ENCODE data around the gene KAZALD1. TPM values are rescaled to one million over a fixed set of nuclear protein-coding genes. Genes with fewer than 3 reads are reported as not detected.

KAZALD1 gene
- total and polyA plus RNA-seq, 8 donors = 0.19 to 1.6 (median 1.0) TPM

- no peaks in the 10 kb centered on the region for H3K4me1 ChIP-seq
- no peak for TF ChIP-seq CTCF (IDR thresholded peaks at IDR 0.05)
- no peak for DNase-seq
- H3K36me3 ChIP-seq = no peaks in the 10 kb centered on the region
- no peak overlapping the region for H3K27ac ChIP-seq
- 51 to 64% methylated on average over 2 of the region's 2 CpGs for WGBS, 2 donors
- intact Hi-C loops (cut with DNase I) = no loop called here
- no peaks in the 10 kb centered on the region for H3K27me3 ChIP-seq
- no peak for FAIRE-seq
- no peak for ATAC-seq
- no peaks in the 10 kb centered on the region for H3K9me3 ChIP-seq
- H3K4me3 ChIP-seq = no peak overlapping the region
Measured at GRCh38 chr10:101113890-101114403, 52.2 kb downstream of the KAZALD1 start.

GRCh38 chr10:101114646-101115045 lies 52.9 kb downstream of the KAZALD1 start:
- no peak overlapping the region for H3K27ac ChIP-seq
- peak in 1 of 6 donors; percentile 10 for DNase-seq
- FAIRE-seq = no peak
- H3K9me3 ChIP-seq = no peaks in the 10 kb centered on the region
- H3K27me3 ChIP-seq = no peaks in the 10 kb centered on the region
- 64 to 68% methylated on average over 2 of the region's 2 CpGs for WGBS, 2 donors
- no peaks in the 10 kb centered on the region for H3K36me3 ChIP-seq
- no peak for TF ChIP-seq CTCF (IDR thresholded peaks at IDR 0.05)
- no peaks in the 10 kb centered on the region for H3K4me1 ChIP-seq
- intact Hi-C loops (cut with DNase I) = no loop called here
- ATAC-seq = no peak
- H3K4me3 ChIP-seq = no peak overlapping the region

Other genes starting within 250 kb of the KAZALD1 start
- gene SLF2, start 149.0 kb upstream of the KAZALD1 start, total RNA-seq = 10 to 100 TPM in 5 of 6 donors, 1 to 10 TPM in 1; 9.5 to 16.8 (median 11.1) TPM
- 10 to 100 TPM; 12.8 to 16.5 TPM for gene SLF2, start 149.0 kb upstream of the KAZALD1 start, polyA plus RNA-seq
- gene SEMA4G, start 92.5 kb upstream of the KAZALD1 start, total RNA-seq = 10 to 100 TPM in 3 of 6 donors, 1 to 10 TPM in 3; 8.7 to 17.2 (median 12.5) TPM
- 10 to 100 TPM; 33.8 to 36.4 TPM for gene SEMA4G, start 92.5 kb upstream of the KAZALD1 start, polyA plus RNA-seq
- gene MRPL43, start 74.5 kb upstream of the KAZALD1 start, total RNA-seq = 10 to 100 TPM; 31.0 to 49.3 (median 36.2) TPM
- gene MRPL43, start 74.5 kb upstream of the KAZALD1 start, polyA plus RNA-seq = 10 to 100 TPM; 67.7 to 93.5 TPM
- gene TWNK, start 74.4 kb upstream of the KAZALD1 start, total RNA-seq = 1 to 10 TPM; 1.7 to 5.4 (median 3.8) TPM
- gene TWNK, start 74.4 kb upstream of the KAZALD1 start, polyA plus RNA-seq = 1 to 10 TPM; 3.1 to 3.2 TPM
- 10 to 100 TPM; 10.5 to 26.5 (median 14.4) TPM for gene LZTS2, start 62.2 kb upstream of the KAZALD1 start, total RNA-seq
- 10 to 100 TPM; 41.1 to 52.2 TPM for gene LZTS2, start 62.2 kb upstream of the KAZALD1 start, polyA plus RNA-seq
- gene PDZD7, start 30.9 kb upstream of the KAZALD1 start, total RNA-seq = under 1 TPM; 0.18 to 0.49 (median 0.27) TPM
- under 1 TPM; 0.89 to 0.99 TPM for gene PDZD7, start 30.9 kb upstream of the KAZALD1 start, polyA plus RNA-seq
- 10 to 100 TPM in 5 of 6 donors, 1 to 10 TPM in 1; 8.2 to 33.5 (median 13.8) TPM for gene SFXN3, start 30.8 kb upstream of the KAZALD1 start, total RNA-seq
- 10 to 100 TPM; 19.2 to 19.3 TPM for gene SFXN3, start 30.8 kb upstream of the KAZALD1 start, polyA plus RNA-seq
- not detected for gene TLX1, start 69.3 kb downstream of the KAZALD1 start, total RNA-seq
- under 1 TPM; 0.11 to 0.19 TPM for gene TLX1, start 69.3 kb downstream of the KAZALD1 start, polyA plus RNA-seq
- gene LBX1, start 167.5 kb downstream of the KAZALD1 start, total RNA-seq = not detected
- not detected for gene LBX1, start 167.5 kb downstream of the KAZALD1 start, polyA plus RNA-seq